SK-N-SH treated with all-trans-retinoic acid at 6 μM for 48 hours (cell line): Measurements from ENCODE around the gene ASL.

Source experiments
- CSDC2 ChIP-seq: fragments of 250-450 bp; sonication (Bioruptor Pico); IDR thresholded peaks from 2 replicates; pipeline ENCODE4 v1.5.0; 2020; ENCODE audit warnings: mild to moderate bottlenecking, moderate library complexity
- ZNF70 ChIP-seq: fragments of 450-650 bp; formaldehyde crosslinking; IDR thresholded peaks from 2 replicates; pipeline ENCODE4 v1.5.0; 2020; ENCODE audit warnings: mild to moderate bottlenecking, moderate library complexity
- ZNF8 ChIP-seq: fragments of 450-650 bp; formaldehyde crosslinking; IDR thresholded peaks from 2 replicates; pipeline ENCODE4 v1.5.0; 2020; ENCODE audit warnings: mild to moderate bottlenecking, moderate library complexity
- TF ChIP-seq, protein P1 (sequence below): fragments of 250-450 bp; sonication (Bioruptor Pico); IDR thresholded peaks from 2 replicates; pipeline ENCODE4 v1.8.0; 2020; ENCODE audit warnings: mild to moderate bottlenecking, moderate library complexity, borderline replicate concordance
- TF ChIP-seq, protein P2 (sequence below): fragments of 250-450 bp; sonication (Bioruptor Pico); IDR thresholded peaks from 2 replicates; pipeline ENCODE4 v1.5.1; 2020; ENCODE audit warnings: low read depth, mild to moderate bottlenecking, moderate library complexity

GRCh38 chr7:66095010-66095409, 19.4 kb downstream of the ASL start:
- TF ChIP-seq ZNF8 = no peak
- TF ChIP-seq CSDC2 (CRISPR knock-in tag) = no peak
- TF ChIP-seq ZNF70 = no peak
- TF ChIP-seq, protein P1, sequence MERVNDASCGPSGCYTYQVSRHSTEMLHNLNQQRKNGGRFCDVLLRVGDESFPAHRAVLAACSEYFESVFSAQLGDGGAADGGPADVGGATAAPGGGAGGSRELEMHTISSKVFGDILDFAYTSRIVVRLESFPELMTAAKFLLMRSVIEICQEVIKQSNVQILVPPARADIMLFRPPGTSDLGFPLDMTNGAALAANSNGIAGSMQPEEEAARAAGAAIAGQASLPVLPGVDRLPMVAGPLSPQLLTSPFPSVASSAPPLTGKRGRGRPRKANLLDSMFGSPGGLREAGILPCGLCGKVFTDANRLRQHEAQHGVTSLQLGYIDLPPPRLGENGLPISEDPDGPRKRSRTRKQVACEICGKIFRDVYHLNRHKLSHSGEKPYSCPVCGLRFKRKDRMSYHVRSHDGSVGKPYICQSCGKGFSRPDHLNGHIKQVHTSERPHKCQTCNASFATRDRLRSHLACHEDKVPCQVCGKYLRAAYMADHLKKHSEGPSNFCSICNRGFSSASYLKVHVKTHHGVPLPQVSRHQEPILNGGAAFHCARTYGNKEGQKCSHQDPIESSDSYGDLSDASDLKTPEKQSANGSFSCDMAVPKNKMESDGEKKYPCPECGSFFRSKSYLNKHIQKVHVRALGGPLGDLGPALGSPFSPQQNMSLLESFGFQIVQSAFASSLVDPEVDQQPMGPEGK = no peak
- TF ChIP-seq, protein P2, sequence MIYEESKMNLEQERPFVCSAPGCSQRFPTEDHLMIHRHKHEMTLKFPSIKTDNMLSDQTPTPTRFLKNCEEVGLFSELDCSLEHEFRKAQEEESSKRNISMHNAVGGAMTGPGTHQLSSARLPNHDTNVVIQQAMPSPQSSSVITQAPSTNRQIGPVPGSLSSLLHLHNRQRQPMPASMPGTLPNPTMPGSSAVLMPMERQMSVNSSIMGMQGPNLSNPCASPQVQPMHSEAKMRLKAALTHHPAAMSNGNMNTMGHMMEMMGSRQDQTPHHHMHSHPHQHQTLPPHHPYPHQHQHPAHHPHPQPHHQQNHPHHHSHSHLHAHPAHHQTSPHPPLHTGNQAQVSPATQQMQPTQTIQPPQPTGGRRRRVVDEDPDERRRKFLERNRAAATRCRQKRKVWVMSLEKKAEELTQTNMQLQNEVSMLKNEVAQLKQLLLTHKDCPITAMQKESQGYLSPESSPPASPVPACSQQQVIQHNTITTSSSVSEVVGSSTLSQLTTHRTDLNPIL (CRISPR knock-in tag) = no peak
